ENCODE data around the gene NUP214.

NUP214 gene

GRCh38 chr9:131082774-131083512 is 42.4 kb upstream of the NUP214 start:
- no peak for TF ChIP-seq CTCF (IDR thresholded peaks at IDR 0.05; ENCODE audit: low read depth, low read length, missing control alignments)
- peaks cover 60% of the 10 kb centered on the region for H3K27me3 ChIP-seq (replicated peaks)
- no peak overlapping the region for H3K27ac ChIP-seq
- no peaks in the 10 kb centered on the region for H3K36me3 ChIP-seq (replicated peaks)
- H3K4me3 ChIP-seq (ENCODE audit: low read depth, low read length): no peak overlapping the region
- in situ Hi-C loops (cut with HindIII; ENCODE audit: low pct_ligation_motif_present, low sequenced_read_pairs): no loop called here
- DNase-seq: no peak

DNA sequence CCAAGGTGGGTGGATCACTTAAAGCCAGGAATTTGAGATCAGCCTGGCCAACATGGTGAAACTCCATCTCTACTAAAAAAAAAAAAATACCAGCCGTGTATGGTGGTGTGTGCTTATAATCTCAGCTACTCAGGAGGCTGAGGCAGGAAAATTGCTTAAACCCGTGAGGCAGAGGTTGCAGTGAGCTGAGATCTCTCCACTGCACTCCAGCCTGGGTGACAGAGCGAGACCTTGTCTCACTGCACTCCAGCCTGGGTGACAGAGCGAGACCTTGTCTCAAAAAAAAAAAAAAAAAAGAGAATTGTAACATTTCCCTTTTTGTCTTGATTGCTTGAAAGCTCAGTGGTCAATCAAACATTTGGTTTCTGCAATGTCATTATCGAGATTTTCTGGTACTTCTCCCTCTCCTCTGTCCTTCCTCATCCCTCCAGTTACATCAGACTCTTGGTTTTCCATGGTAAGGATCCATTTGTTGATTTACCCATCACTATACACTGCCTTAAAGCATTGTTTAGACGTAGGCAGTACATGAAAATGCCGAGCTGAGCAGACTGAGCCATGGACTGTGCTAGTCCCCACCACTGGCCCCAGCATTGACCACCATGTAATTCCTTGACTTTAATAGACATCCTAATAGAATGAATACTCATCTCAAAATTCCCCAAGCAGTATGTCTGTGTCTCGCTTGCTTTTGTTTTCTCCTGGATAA is 40.6 kb upstream of the NUP214 start:
- in situ Hi-C loops (cut with HindIII; ENCODE audit: low pct_ligation_motif_present, low sequenced_read_pairs): no loop called here
- TF ChIP-seq CTCF (IDR thresholded peaks at IDR 0.05; ENCODE audit: low read depth, low read length, missing control alignments): no peak
- Histone ChIP-seq H3K4me3 (ENCODE audit: low read depth, low read length) (no peak overlapping the region), H3K27me3 (replicated peaks) (peaks cover 57% of the 10 kb centered on the region), H3K36me3 (replicated peaks) (no peaks in the 10 kb centered on the region), H3K27ac (no peak overlapping the region)
- DNase-seq: no peak

GRCh38 chr9:131085370-131086122 is 39.8 kb upstream of the NUP214 start:
- no peak overlapping the region for H3K27ac ChIP-seq
- H3K4me3 ChIP-seq (ENCODE audit: low read depth, low read length): no peak overlapping the region
- in situ Hi-C loops (cut with HindIII; ENCODE audit: low pct_ligation_motif_present, low sequenced_read_pairs): no loop called here
- H3K36me3 ChIP-seq (replicated peaks): no peaks in the 10 kb centered on the region
- TF ChIP-seq CTCF (IDR thresholded peaks at IDR 0.05; ENCODE audit: low read depth, low read length, missing control alignments): no peak
- H3K27me3 ChIP-seq (replicated peaks): peaks cover 57% of the 10 kb centered on the region
- DNase-seq: no peak

DNA sequence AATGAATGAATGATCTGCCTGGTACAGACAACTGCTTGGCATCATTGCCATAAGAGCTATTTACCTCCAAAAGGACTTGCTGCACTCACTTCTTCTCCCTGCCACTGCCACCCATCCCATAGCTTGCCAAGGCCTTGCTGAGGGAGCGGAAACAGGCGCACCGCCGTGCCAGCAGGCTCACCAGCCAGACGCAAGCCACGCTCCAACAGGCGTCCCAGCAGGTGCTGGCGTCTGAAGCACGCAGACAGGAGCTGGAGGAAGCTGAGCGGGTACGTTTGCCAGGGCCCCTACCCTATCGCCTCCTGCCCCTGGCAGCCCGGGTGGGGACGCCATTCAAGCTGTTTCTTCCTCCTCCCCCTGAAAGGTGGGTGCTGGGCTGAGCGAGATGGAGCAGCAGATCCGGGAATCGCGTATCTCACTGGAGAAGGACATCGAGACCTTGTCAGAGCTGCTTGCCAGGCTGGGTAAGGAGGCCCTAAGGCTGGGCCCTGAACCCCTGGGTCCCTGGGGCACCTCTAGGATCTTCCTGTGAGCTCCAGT is 38.0 kb upstream of the NUP214 start:
- no peak for DNase-seq
- Histone ChIP-seq H3K27me3 (replicated peaks) (peaks cover 49% of the 10 kb centered on the region), H3K36me3 (replicated peaks) (no peaks in the 10 kb centered on the region), H3K27ac (no peak overlapping the region), H3K4me3 (ENCODE audit: low read depth, low read length) (no peak overlapping the region)
- TF ChIP-seq CTCF (IDR thresholded peaks at IDR 0.05; ENCODE audit: low read depth, low read length, missing control alignments): no peak
- in situ Hi-C loops (cut with HindIII; ENCODE audit: low pct_ligation_motif_present, low sequenced_read_pairs): no loop called here

GRCh38 chr9:131090025-131090787 is 35.2 kb upstream of the NUP214 start:
- no peak overlapping the region for H3K4me3 ChIP-seq (ENCODE audit: low read depth, low read length)
- DNase-seq: no peak
- H3K27me3 ChIP-seq (replicated peaks): peaks cover 50% of the 10 kb centered on the region
- no peaks in the 10 kb centered on the region for H3K36me3 ChIP-seq (replicated peaks)
- in situ Hi-C loops (cut with HindIII; ENCODE audit: low pct_ligation_motif_present, low sequenced_read_pairs): no loop called here
- H3K27ac ChIP-seq: no peak overlapping the region
- TF ChIP-seq CTCF (IDR thresholded peaks at IDR 0.05; ENCODE audit: low read depth, low read length, missing control alignments): no peak
